GM18505 (cell line): ENCODE results near the gene FAM184A.

Source experiments
- ATAC-seq: cut with Tn5 transposase; IDR thresholded peaks from one replicate; pipeline ENCODE4 v1.9.1; 2021; ENCODE audit not compliant: unreplicated experiment
- POLR2A ChIP-seq: IDR thresholded peaks from 4 replicates; pipeline ENCODE4 v1.6.1; 2011; ENCODE audit warnings: borderline replicate concordance; ENCODE audit not compliant: insufficient read depth, insufficient read length; ENCODE audit errors: extremely low read depth

FAM184A gene

GRCh38 chr6:118934461-118935330 lies 143.8 kb downstream of the FAM184A start, which contains the start of gene MCM9:
MCM9 (minus strand) TSS chr6:118935159; CDS start chr6:118931723, 3,436 bp downstream.
- peak; percentile 65 for TF ChIP-seq POLR2A
- ATAC-seq = peak; percentile 94

- no peak for TF ChIP-seq POLR2A
- ATAC-seq = no peak
These were observed 144.5 kb downstream of the FAM184A start for GRCh38 chr6:118933855-118934460.

GRCh38 chr6:118932421-118932820 lies 146.0 kb downstream of the FAM184A start:
- TF ChIP-seq POLR2A = no peak
- ATAC-seq = no peak

- no peak for TF ChIP-seq POLR2A
- ATAC-seq = no peak
These were observed 147.0 kb downstream of the FAM184A start for GRCh38 chr6:118931436-118931835.

GRCh38 chr6:118930680-118931079 lies 147.8 kb downstream of the FAM184A start:
- no peak for TF ChIP-seq POLR2A
- no peak for ATAC-seq

GRCh38 chr6:118923035-118923434 lies 155.4 kb downstream of the FAM184A start:
- no peak for ATAC-seq
- TF ChIP-seq POLR2A = no peak

- no peak for TF ChIP-seq POLR2A
- no peak for ATAC-seq
These were observed 157.4 kb downstream of the FAM184A start for GRCh38 chr6:118921084-118921483.

- no peak for ATAC-seq
- no peak for TF ChIP-seq POLR2A
These were observed 160.1 kb downstream of the FAM184A start for GRCh38 chr6:118918329-118918725.

- ATAC-seq = no peak
- TF ChIP-seq POLR2A = no peak
These were observed 160.7 kb downstream of the FAM184A start for GRCh38 chr6:118917546-118918328.

GRCh38 chr6:118914598-118914997 lies 163.9 kb downstream of the FAM184A start:
- TF ChIP-seq POLR2A = no peak
- no peak for ATAC-seq

GRCh38 chr6:118913161-118913560 lies 165.3 kb downstream of the FAM184A start:
- no peak for ATAC-seq
- TF ChIP-seq POLR2A = no peak

GRCh38 chr6:118912646-118913045 lies 165.8 kb downstream of the FAM184A start:
- TF ChIP-seq POLR2A = no peak
- ATAC-seq = no peak
